DOHH2 (cell line): Measurements from ENCODE around the gene GRID1.

Experiments
- H3F3A ChIP-seq: fragments of 200-600 bp; sonication (generic), shearing (Covaris generic); 2 replicates; pipeline ENCODE4 v1.6.0; 2016; ENCODE audit warnings: antibody characterized with exemption, mild to moderate bottlenecking; ENCODE audit not compliant: control insufficient read depth, insufficient read depth
- H3K27ac ChIP-seq: fragments of 200-600 bp; sonication (generic); 2 replicates; pipeline ENCODE4 v1.5.1; 2014; ENCODE audit warnings: low read depth, mild to moderate bottlenecking, low read length, moderate library complexity
- H3K27me3 ChIP-seq: fragments of 200-600 bp; sonication (generic); 2 replicates; pipeline ENCODE4 v1.6.1; 2014; ENCODE audit warnings: mild to moderate bottlenecking, low read length, mixed read lengths; ENCODE audit not compliant: control insufficient read depth
- H3K36me3 ChIP-seq: fragments of 200-600 bp; sonication (generic); 2 replicates; pipeline ENCODE4 v1.6.1; 2014; ENCODE audit warnings: mild to moderate bottlenecking, low read length, moderate library complexity, mixed read lengths; ENCODE audit not compliant: control insufficient read depth
- H3K4me1 ChIP-seq: fragments of 200-600 bp; sonication (generic); 2 replicates; pipeline ENCODE4 v1.6.1; 2014; ENCODE audit warnings: mild to moderate bottlenecking, low read length, mixed read lengths; ENCODE audit not compliant: control insufficient read depth
- H3K4me2 ChIP-seq: fragments of 200-600 bp; sonication (generic); 2 replicates; pipeline ENCODE4 v1.6.0; 2014; ENCODE audit warnings: mild to moderate bottlenecking, low read length, moderate library complexity
- H3K4me3 ChIP-seq: fragments of 200-600 bp; sonication (generic); 2 replicates; pipeline ENCODE4 v1.5.1; 2014; ENCODE audit warnings: mild to moderate bottlenecking, low read length, mixed read lengths
- H3K79me2 ChIP-seq: fragments of 200-600 bp; sonication (generic); 2 replicates; pipeline ENCODE4 v1.6.1; 2014; ENCODE audit warnings: mild to moderate bottlenecking, low read length, mixed read lengths; ENCODE audit not compliant: control insufficient read depth
- H3K9me2 ChIP-seq: fragments of 200-600 bp; sonication (generic); replicated peaks from 2 replicates; pipeline ENCODE4 v1.6.1; 2014; ENCODE audit warnings: mild to moderate bottlenecking, low read length, mixed read lengths; ENCODE audit not compliant: control insufficient read depth
- H3K9me3 ChIP-seq: fragments of 200-600 bp; sonication (generic); 2 replicates; pipeline ENCODE4 v1.6.1; 2014; ENCODE audit warnings: antibody characterized with exemption, low read length, mixed read lengths; ENCODE audit not compliant: control insufficient read depth, insufficient read depth
- H4K20me1 ChIP-seq: fragments of 200-600 bp; sonication (generic); 2 replicates; pipeline ENCODE4 v1.6.0; 2014; ENCODE audit warnings: low read depth, mild to moderate bottlenecking, antibody characterized with exemption, low read length, moderate library complexity; ENCODE audit not compliant: control insufficient read depth, insufficient read depth
- EZH2phosphoT487 ChIP-seq: fragments of 200-600 bp; sonication (generic); IDR thresholded peaks from 2 replicates; pipeline ENCODE4 v1.6.1; 2017; ENCODE audit warnings: borderline replicate concordance, mild to moderate bottlenecking, antibody characterized with exemption, low read length, moderate library complexity, mixed read lengths
- TF ChIP-seq, protein P1 (sequence below): fragments of 200-600 bp; sonication (generic); IDR thresholded peaks from one replicate; pipeline ENCODE4 v1.5.1; 2014; ENCODE audit warnings: antibody characterized with exemption, mild to moderate bottlenecking, low read depth, low read length; ENCODE audit not compliant: poor library complexity, severe bottlenecking

GRID1 gene

DNA sequence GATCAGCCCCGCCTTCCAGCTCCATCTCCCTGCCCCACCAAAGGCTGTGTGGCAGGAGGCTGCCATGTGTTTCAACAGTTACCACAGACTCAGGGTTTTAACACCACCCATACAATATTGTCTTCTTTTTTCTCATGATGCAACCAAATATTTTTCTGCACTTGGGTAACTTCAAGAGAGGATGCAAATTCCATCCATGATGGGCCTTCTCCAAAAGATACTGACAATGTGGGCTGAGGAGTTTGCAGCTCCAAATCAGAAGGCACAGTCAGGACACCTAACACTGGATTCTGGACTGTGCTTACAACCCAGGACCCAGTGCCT is 347.9 kb downstream of the GRID1 start:
- Histone ChIP-seq H4K20me1 (no peaks in the 10 kb centered on the region), H3K36me3 (no peaks in the 10 kb centered on the region), H3K4me3 (no peak overlapping the region), H3K9me2 (no peaks in the 10 kb centered on the region), H3K79me2 (no peaks in the 10 kb centered on the region), H3K4me1 (no peaks in the 10 kb centered on the region; the same call in 1 of the 2 replicates), H3F3A (no peaks in the 10 kb centered on the region), H3K27me3 (no peaks in the 10 kb centered on the region), H3K27ac (no peak overlapping the region), H3K4me2 (no peak overlapping the region), H3K9me3 (no peaks in the 10 kb centered on the region)
- TF ChIP-seq EZH2phosphoT487, result no peak
- TF ChIP-seq, protein P1, sequence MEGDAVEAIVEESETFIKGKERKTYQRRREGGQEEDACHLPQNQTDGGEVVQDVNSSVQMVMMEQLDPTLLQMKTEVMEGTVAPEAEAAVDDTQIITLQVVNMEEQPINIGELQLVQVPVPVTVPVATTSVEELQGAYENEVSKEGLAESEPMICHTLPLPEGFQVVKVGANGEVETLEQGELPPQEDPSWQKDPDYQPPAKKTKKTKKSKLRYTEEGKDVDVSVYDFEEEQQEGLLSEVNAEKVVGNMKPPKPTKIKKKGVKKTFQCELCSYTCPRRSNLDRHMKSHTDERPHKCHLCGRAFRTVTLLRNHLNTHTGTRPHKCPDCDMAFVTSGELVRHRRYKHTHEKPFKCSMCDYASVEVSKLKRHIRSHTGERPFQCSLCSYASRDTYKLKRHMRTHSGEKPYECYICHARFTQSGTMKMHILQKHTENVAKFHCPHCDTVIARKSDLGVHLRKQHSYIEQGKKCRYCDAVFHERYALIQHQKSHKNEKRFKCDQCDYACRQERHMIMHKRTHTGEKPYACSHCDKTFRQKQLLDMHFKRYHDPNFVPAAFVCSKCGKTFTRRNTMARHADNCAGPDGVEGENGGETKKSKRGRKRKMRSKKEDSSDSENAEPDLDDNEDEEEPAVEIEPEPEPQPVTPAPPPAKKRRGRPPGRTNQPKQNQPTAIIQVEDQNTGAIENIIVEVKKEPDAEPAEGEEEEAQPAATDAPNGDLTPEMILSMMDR, result no peak

DNA sequence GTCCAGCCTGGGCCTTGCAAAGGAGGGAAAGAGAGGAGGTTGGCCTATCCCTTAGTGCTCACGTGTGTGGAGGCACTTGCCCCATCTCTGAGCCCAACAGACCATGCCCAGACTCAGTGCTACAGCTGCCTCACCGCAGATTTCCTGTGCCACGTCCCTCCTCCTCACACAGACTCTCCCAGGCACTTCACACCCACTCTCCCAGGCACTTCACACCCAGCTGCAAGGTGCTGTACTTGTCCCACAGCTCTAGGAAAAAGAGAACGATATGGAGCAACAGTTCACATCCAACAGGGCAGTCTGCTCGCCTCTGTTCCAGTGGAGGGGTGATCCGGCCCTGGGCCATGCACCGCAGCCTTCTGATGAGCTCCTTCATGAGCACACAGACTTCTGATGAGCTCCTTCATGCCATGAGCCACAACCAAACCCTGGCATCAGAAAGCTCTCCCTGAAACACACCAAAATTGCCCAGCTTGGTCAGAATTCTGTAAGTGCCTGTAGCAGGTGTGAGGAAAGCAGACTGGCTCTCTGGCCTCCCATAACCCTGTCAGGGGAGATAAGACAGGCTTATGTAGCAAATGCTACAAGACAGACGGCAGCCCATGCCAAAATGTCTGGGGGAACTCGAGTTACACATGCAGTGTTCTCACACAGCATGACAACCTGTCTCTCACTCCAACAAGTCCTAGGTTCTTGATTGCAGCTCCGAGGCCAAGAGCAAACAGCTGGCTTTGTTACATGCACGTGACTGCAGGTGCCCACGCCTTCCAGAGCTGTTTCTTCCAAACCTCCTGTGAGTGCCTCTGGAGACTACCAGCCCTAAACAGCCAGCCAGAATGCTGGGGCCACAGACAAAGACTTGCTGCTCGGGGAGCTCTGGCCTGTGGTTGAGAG is 348.5 kb downstream of the GRID1 start:
- Histone ChIP-seq H4K20me1 (no peaks in the 10 kb centered on the region), H3K9me2 (no peaks in the 10 kb centered on the region), H3K27me3 (no peaks in the 10 kb centered on the region), H3K4me1 (no peaks in the 10 kb centered on the region; the same call in 1 of the 2 replicates), H3K79me2 (no peaks in the 10 kb centered on the region), H3K36me3 (no peaks in the 10 kb centered on the region), H3K9me3 (no peaks in the 10 kb centered on the region), H3K27ac (no peak overlapping the region), H3K4me2 (no peak overlapping the region), H3K4me3 (no peak overlapping the region), H3F3A (no peaks in the 10 kb centered on the region)
- no peak for TF ChIP-seq EZH2phosphoT487
- TF ChIP-seq, protein P1, result no peak

DNA sequence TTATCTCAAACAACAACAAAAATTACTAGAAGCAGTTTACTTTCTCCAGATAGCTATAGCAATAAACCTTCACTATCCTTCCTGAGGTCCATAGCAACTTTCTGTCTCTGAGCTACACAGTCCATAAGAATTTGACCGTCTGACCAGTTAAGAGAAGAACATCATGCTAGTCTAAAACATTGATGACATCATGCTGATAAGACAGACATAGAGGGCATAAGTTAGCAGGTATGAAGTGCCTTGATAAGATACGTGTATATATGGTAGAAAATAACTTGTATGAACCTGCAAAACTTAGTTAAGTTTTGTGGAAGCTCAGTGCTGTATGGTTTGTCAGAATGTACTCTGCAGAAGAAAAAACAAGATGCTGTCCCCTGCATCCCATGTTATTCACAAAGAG is 353.0 kb downstream of the GRID1 start:
- no peaks in the 10 kb centered on the region for H3K9me3 ChIP-seq
- no peaks in the 10 kb centered on the region for H3F3A ChIP-seq
- no peak for TF ChIP-seq EZH2phosphoT487
- TF ChIP-seq, protein P1, result no peak
- H3K4me2 ChIP-seq, result no peak overlapping the region
- no peaks in the 10 kb centered on the region for H4K20me1 ChIP-seq
- no peak overlapping the region for H3K4me3 ChIP-seq
- no peaks in the 10 kb centered on the region for H3K36me3 ChIP-seq
- no peaks in the 10 kb centered on the region; the same call in 1 of the 2 replicates for H3K4me1 ChIP-seq
- H3K27me3 ChIP-seq, result no peaks in the 10 kb centered on the region
- no peak overlapping the region for H3K27ac ChIP-seq
- no peaks in the 10 kb centered on the region for H3K9me2 ChIP-seq
- H3K79me2 ChIP-seq, result no peaks in the 10 kb centered on the region
